Mesenteric fat pad (tissue), 1 donor: ENCODE results near the gene IREB2. TPM values are rescaled to one million over a fixed set of nuclear protein-coding genes. Genes with fewer than 3 reads are reported as not detected.

Experiments
- DNase-seq: peaks from one replicate; pipeline ENCODE4 v3.0.0-alpha.2; 2020; ENCODE audit warnings: low spot score
- total RNA-seq: library from RNA; stranded (reverse); fragmentation: NEBNext Ultra II Directional; extraction: Animal tissue kit (Norgen Biotek cat#: 25700); gene quantifications from one replicate; pipeline ENCODE4 v1.2.1, GENCODE V29; 2021
- donor health status: DM: yes; HTN: yes; CAD: no.

IREB2 gene
- total RNA-seq, 1 donor from 2014 or later: 57.1 TPM

DNA sequence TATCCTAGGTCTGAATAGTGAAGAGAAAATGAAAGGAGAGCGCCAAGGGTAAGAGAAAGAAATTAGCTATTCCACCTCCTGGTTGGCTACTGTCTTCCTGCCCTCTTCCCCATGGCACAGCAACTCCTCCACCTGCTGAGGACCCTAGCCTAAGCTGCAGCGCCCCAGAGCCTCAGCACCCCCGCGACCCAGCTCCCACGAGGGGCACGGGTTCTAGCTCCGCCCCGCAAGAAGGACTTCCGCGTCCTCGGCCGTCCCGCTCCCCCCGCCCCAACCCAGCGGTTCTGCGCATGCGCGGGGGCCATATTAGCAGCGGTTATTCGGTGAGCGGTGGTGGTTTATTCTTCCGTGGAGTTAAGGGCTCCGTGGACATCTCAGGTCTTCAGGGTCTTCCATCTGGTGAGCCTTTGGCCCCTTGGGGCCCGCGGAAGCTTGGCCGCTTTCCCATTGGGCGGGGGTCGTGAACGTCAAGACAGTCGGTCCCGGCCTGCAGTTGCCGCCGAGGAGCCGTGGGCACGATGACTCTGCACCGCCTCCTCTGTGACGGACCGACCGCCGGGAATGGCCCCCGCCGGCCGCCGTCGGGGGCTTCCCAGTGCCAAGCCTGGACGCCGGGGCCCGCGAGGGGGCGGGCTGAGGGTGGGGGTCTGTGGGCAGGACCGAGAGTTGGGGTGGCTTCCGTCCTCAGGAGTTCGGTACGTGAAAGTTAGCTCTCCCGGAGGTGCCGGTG is 102.3 kb downstream of the IREB2 start, which contains the start of gene PSMA4:
Gene PSMA4, plus strand, starts transcription at position 304 of the 730 bp plus-strand sequence. CDS start 1,484 bp downstream, outside the sequence.
- peak; percentile 97 for DNase-seq

DNA sequence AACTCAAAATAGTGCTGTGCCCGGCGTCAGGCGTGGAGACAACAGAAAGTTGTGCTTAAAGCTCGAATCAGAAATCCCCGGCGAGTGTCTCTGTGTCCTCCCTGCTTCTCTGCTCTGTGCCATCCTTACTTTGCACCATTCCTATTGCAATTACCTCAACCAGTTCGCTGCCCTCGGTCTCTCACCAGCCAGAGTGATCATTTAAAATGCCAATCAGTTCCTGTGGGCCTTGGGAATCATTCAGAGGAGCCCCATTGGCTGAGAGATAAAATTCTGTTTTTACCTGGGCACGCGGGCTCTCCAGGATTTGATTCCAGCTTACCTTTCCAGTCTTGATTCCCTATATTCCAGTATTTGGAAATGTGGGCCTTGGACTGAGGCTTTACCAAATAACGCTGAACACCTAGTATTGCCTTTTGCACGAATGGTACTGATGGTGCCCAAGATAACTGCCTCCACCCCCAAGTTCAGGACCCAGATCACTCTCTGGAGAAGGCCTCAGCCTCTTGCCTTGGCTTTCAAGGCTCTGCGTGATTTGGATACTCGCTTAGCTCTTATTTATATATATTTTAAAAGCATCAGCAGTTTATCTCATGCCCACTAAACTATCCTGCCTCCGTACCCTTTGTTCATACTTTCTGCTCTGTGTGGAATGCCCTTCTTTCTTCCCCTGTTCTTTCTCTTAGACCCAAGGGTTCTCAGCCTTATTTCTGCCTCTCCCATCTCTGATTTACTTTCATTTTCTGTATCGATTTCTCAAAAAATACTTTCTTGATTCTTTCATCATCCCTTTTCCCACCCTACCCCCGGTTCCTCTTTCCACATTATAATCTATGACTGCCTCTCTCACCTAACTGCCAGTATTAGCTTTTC is 103.1 kb downstream of the IREB2 start:
- no peak for DNase-seq

DNA sequence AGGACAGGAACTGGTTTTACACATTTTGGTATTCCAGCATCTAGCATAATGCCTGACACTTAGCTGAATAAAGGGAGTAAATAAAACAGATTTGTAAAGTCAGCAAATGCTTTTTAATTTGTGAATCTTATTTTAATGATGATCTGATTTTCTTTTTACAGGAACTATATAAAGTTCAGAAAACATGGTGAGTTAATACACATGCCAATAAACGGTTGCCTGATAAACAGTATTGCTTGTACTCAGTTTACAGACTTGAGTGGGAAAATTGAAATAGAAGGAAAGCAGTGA is 103.7 kb downstream of the IREB2 start:
- DNase-seq: no peak

DNA sequence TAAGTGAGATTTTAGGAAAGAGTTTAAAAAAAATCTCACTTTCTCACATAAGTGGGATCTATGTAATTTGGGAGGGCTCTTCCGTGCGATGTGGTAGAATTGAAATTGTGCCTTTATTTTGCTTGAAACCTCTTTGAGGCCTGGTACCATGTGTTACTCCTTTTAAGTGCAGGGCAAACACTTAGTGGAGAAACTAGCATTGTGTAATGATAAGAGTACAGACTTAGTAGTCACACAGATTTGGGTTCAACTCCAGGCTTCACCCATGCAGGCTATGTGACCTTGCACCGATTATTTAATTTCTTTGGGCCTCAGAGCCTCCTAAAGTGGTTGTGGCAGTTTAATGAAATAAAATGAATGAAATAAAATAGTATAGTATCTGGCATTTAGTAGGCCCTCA is 104.6 kb downstream of the IREB2 start:
- DNase-seq: no peak

DNA sequence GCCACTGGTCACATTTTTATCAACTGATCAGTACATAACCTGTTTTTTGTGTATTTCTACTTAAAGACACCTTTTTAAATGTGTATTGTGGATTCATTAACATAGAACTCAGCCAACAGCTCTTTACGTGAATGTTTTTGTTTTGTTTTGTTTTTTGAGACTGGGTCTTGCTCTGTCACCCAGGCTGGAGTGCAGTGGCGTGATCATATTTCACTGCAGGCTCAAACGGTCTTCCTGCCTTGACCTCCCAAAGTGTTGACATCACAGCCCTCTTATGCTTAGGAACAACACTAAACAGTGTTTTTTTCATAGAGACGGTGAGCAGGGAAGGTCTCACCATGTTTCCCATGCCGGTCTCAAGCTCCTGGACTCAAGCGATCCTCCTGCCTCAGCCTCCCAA is 112.2 kb downstream of the IREB2 start:
- DNase-seq: no peak

DNA sequence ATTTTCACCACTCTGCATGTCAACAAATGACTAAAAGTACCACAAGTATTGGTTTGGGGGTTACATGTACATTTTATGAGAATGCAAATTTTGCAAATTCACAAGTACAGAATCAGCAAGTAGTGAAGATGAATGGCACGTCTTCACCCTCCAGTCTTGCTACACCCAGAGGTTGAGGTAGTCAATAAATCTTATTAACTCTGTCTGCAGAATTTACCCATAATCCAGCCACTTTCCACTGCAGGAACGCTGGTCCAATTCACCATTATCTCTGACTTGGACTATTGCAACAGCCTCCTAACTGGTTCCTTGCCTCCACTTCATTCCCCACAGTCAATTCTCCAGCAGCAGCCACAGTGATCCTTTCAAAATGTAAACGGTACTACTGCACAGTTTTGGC is 112.8 kb downstream of the IREB2 start:
- DNase-seq: no peak

Other genes with a start within 250 kb of the IREB2 start
- gene ACSBG1, start 203.7 kb upstream of the IREB2 start, total RNA-seq: not detected
- 21.4 TPM for gene DNAJA4, start 173.7 kb upstream of the IREB2 start, total RNA-seq
- gene SKIC8, start 138.6 kb upstream of the IREB2 start, total RNA-seq: 50.9 TPM
- gene CRABP1, start 97.9 kb upstream of the IREB2 start, total RNA-seq: not detected
- gene HYKK, start 69.4 kb downstream of the IREB2 start, total RNA-seq: 4.1 TPM
- 137 TPM for gene PSMA4, start 102.2 kb downstream of the IREB2 start, total RNA-seq
- 1.7 TPM for gene CHRNA5, start 127.3 kb downstream of the IREB2 start, total RNA-seq
- gene CHRNA3, start 182.8 kb downstream of the IREB2 start, total RNA-seq: not detected
- not detected for gene CHRNB4, start 203.0 kb downstream of the IREB2 start, total RNA-seq